ENCODE results near the gene PPP2R2C. TPM values are rescaled to one million over a fixed set of nuclear protein-coding genes. Genes with fewer than 3 reads are reported as not detected.

Gene PPP2R2C
- total RNA-seq, 1 experiment from 2014 or later = 32.9 TPM

- DNase-seq (ENCODE audit: low read depth, low spot score) (no peak), ATAC-seq (no peak)
- Histone ChIP-seq H3K36me3 (ENCODE audit: control insufficient read depth in 1 of 2, insufficient read depth in 2 of 2, low read length in 2 of 2) (no peaks in the 10 kb centered on the region), H4K20me1 (ENCODE audit: insufficient read depth) (no peaks in the 10 kb centered on the region), H3K4me2 (ENCODE audit: low read length) (no peak overlapping the region), H3K4me3 (replicated peaks in 1 of 2; ENCODE audit: low read depth in 1 of 2, low read length in 2 of 2) (no peak overlapping the region), H3K9me3 (ENCODE audit: control insufficient read depth in 1 of 2, insufficient read depth in 1 of 2, low read depth in 1 of 2, low read length in 2 of 2) (peaks cover 12 to 14% of the 10 kb centered on the region in 2 experiments; a peak in 2 of 4 replicates), H3K4me1 (ENCODE audit: control insufficient read depth in 1 of 2, insufficient read depth in 2 of 2, low read length in 2 of 2) (peaks cover 0 to 12% of the 10 kb centered on the region in 2 experiments; a peak in 1 of 4 replicates), H3K27me3 (ENCODE audit: insufficient read depth, low read length) (no peaks in the 10 kb centered on the region), H3K27ac (ENCODE audit: low read depth, low read length) (no peak overlapping the region), H2AFZ (ENCODE audit: low read depth, low read length, poor library complexity, severe bottlenecking) (no peak overlapping the region), H3K9ac (ENCODE audit: low read length) (no peak overlapping the region), H3K79me2 (ENCODE audit: insufficient read depth, low read length) (no peaks in the 10 kb centered on the region), H3K9me2 (ENCODE audit: insufficient read depth) (no peaks in the 10 kb centered on the region)
- intact Hi-C loops (cut with micrococcal nuclease) = no loop called here
- no peak for TF ChIP-seq CTCF (IDR thresholded peaks at IDR 0.05 in 2 of 3, conservative IDR thresholded peaks at IDR 0.05 in 1 of 3; ENCODE audit: borderline replicate concordance in 1 of 3, insufficient read depth in 1 of 3, low read depth in 2 of 3, low read length in 2 of 3)
- ChIA-PET RAD21 (ENCODE audit: low non-redundant PET in 1 of 2, low total read pairs in 2 of 2, uncharacterized antibody in 2 of 2, unreplicated experiment in 2 of 2) (no interaction called here), POLR2A (no interaction called here), CTCF (no interaction called here)
- no TSS peak for BruUV-seq (replicated peaks)
Measured at GRCh38 chr4:6507345-6507744, 34.9 kb upstream of the PPP2R2C start.

GRCh38 chr4:6506616-6507140, 34.3 kb upstream of the PPP2R2C start:
- Histone ChIP-seq H3K4me2 (ENCODE audit: low read length) (no peak overlapping the region), H3K9me3 (ENCODE audit: control insufficient read depth in 1 of 2, insufficient read depth in 1 of 2, low read depth in 1 of 2, low read length in 2 of 2) (peaks cover 12 to 14% of the 10 kb centered on the region in 2 experiments; a peak in 2 of 4 replicates), H3K36me3 (ENCODE audit: control insufficient read depth in 1 of 2, insufficient read depth in 2 of 2, low read length in 2 of 2) (no peaks in the 10 kb centered on the region), H3K9ac (ENCODE audit: low read length) (no peak overlapping the region), H3K9me2 (ENCODE audit: insufficient read depth) (no peaks in the 10 kb centered on the region), H3K4me1 (ENCODE audit: control insufficient read depth in 1 of 2, insufficient read depth in 2 of 2, low read length in 2 of 2) (peaks cover 0 to 12% of the 10 kb centered on the region in 2 experiments; a peak in 1 of 4 replicates), H3K27me3 (ENCODE audit: insufficient read depth, low read length) (no peaks in the 10 kb centered on the region), H3K4me3 (replicated peaks in 1 of 2; ENCODE audit: low read depth in 1 of 2, low read length in 2 of 2) (no peak overlapping the region), H4K20me1 (ENCODE audit: insufficient read depth) (no peaks in the 10 kb centered on the region), H3K79me2 (ENCODE audit: insufficient read depth, low read length) (no peaks in the 10 kb centered on the region), H3K27ac (ENCODE audit: low read depth, low read length) (no peak overlapping the region), H2AFZ (ENCODE audit: low read depth, low read length, poor library complexity, severe bottlenecking) (no peak overlapping the region)
- POLR2A ChIA-PET = no interaction called here
- CTCF ChIA-PET = no interaction called here
- intact Hi-C loops (cut with micrococcal nuclease) = no loop called here
- RAD21 ChIA-PET (ENCODE audit: low non-redundant PET in 1 of 2, low total read pairs in 2 of 2, uncharacterized antibody in 2 of 2, unreplicated experiment in 2 of 2) = no interaction called here
- no peak for ATAC-seq
- no peak for TF ChIP-seq EGR1 (IDR thresholded peaks at IDR 0.05; ENCODE audit: low read depth)
- TF ChIP-seq POLR2A (IDR thresholded peaks at IDR 0.05; ENCODE audit: borderline replicate concordance, extremely low read depth, insufficient read depth, insufficient read length) = no peak
- no peak for TF ChIP-seq SRF (IDR thresholded peaks at IDR 0.05; ENCODE audit: low read depth)
- TF ChIP-seq EZH2phosphoT487 (IDR thresholded peaks at IDR 0.05; ENCODE audit: borderline replicate concordance) = no peak
- TF ChIP-seq ELF1 (IDR thresholded peaks at IDR 0.05; ENCODE audit: borderline replicate concordance, low read depth) = no peak
- no peak for TF ChIP-seq REST (IDR thresholded peaks at IDR 0.05; ENCODE audit: low read depth)
- TF ChIP-seq JUND (IDR thresholded peaks at IDR 0.05) = no peak
- no peak for TF ChIP-seq SIN3A (IDR thresholded peaks at IDR 0.05; ENCODE audit: low read depth)
- no peak for DNase-seq (ENCODE audit: low read depth, low spot score)
- BruUV-seq (replicated peaks) = no TSS peak

Measured in HCT116 (cell line).